Measurements from ENCODE around the gene TRIM52.

GRCh38 chr5:181234455-181235306, 26.3 kb downstream of the TRIM52 start:
- TF ChIP-seq ZBTB10 (tag by site-specific recombination; IDR thresholded peaks at IDR 0.05) (no peak), ZSCAN4 (tag by site-specific recombination; IDR thresholded peaks at IDR 0.05) (no peak), ZNF76 (tag by site-specific recombination; IDR thresholded peaks at IDR 0.05; ENCODE audit: borderline replicate concordance, low read depth) (no peak), ZBTB21 (tag by site-specific recombination; IDR thresholded peaks at IDR 0.05) (no peak), CTCF (tag by site-specific recombination; IDR thresholded peaks at IDR 0.05) (no peak), SP2 (tag by site-specific recombination; IDR thresholded peaks at IDR 0.05) (no peak), ZNF510 (tag by site-specific recombination; IDR thresholded peaks at IDR 0.05; ENCODE audit: insufficient replicate concordance) (no peak), ATF2 (tag by site-specific recombination; IDR thresholded peaks at IDR 0.05; ENCODE audit: low read depth) (no peak)
